Measurements from ENCODE around the gene CEACAM8.

DNA sequence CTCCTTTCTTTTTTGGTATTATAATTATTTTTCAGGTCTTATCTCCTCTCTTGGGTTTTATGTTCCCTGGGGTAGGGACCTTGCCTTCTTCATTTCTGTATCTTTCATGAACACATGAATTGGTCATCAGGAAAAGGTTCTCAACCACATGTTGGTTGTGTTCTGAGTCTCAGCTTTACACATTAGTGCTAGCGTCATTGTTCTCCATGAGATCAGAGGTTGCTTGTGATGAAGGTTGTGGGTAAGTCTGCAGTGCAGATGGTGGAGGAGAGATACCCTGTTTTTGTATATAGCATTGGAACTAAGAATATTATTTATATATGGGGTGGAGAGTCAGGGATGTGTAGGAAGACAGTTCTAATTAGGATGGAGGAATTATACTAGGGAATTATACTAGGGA lies 24.5 kb upstream of the CEACAM8 start:
- TF ChIP-seq, protein P1, sequence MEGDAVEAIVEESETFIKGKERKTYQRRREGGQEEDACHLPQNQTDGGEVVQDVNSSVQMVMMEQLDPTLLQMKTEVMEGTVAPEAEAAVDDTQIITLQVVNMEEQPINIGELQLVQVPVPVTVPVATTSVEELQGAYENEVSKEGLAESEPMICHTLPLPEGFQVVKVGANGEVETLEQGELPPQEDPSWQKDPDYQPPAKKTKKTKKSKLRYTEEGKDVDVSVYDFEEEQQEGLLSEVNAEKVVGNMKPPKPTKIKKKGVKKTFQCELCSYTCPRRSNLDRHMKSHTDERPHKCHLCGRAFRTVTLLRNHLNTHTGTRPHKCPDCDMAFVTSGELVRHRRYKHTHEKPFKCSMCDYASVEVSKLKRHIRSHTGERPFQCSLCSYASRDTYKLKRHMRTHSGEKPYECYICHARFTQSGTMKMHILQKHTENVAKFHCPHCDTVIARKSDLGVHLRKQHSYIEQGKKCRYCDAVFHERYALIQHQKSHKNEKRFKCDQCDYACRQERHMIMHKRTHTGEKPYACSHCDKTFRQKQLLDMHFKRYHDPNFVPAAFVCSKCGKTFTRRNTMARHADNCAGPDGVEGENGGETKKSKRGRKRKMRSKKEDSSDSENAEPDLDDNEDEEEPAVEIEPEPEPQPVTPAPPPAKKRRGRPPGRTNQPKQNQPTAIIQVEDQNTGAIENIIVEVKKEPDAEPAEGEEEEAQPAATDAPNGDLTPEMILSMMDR (IDR thresholded peaks at IDR 0.05), result no peak
- TF ChIP-seq POLR2A (IDR thresholded peaks at IDR 0.05), result no peak

All from testis (tissue), 2 donors.